DND-41 (cell line): ENCODE measurements around the gene RELA.

Source experiments
- ATAC-seq: fragments of 200-7000 bp; cut with Tn5 transposase; 3 replicates; pipeline ENCODE4 v1.9.1; 2021; ENCODE audit warnings: low read depth; ENCODE audit not compliant: insufficient read depth
- DNase-seq: peaks from one replicate; pipeline ENCODE4 v3.0.0-alpha.2; 2020
- H2AFZ ChIP-seq: 2 replicates; pipeline ENCODE4 v1.6.0; 2012; ENCODE audit warnings: low read depth, low read length
- H3K27ac ChIP-seq: 2 replicates; pipeline ENCODE4 v1.5.1; 2012; ENCODE audit warnings: low read length, inconsistent platforms
- H3K27me3 ChIP-seq: fragments of 200-600 bp; sonication (generic); 2 replicates; pipeline ENCODE4 v1.6.0; 2012; ENCODE audit warnings: low read length, mild to moderate bottlenecking, inconsistent platforms; ENCODE audit not compliant: insufficient read depth, poor library complexity
- H3K36me3 ChIP-seq: 2 replicates; pipeline ENCODE4 v1.5.1; 2012; ENCODE audit warnings: low read length, inconsistent platforms; ENCODE audit not compliant: insufficient read depth
- H3K4me1 ChIP-seq: 2 replicates; pipeline ENCODE4 v1.5.1; 2012; ENCODE audit warnings: mild to moderate bottlenecking, low read length; ENCODE audit not compliant: insufficient read depth
- H3K4me2 ChIP-seq: 2 replicates; pipeline ENCODE4 v1.6.0; 2012; ENCODE audit warnings: mild to moderate bottlenecking, moderate library complexity, low read length, inconsistent platforms; ENCODE audit not compliant: insufficient read depth
- H3K4me3 ChIP-seq, 2 experiments: fragments of 200-600 bp in 1 of 2; shearing (Covaris generic) in 1 of 2; 2 replicates each; pipeline ENCODE4 v1.5.1; 2012 to 2016; ENCODE audit warnings: inconsistent platforms in 2 of 2, low read length in 2 of 2, mild to moderate bottlenecking in 2 of 2, low read depth in 1 of 2, moderate library complexity in 1 of 2
- H3K79me2 ChIP-seq: 2 replicates; pipeline ENCODE4 v1.6.0; 2012; ENCODE audit warnings: low read length, inconsistent platforms; ENCODE audit not compliant: insufficient read depth
- H3K9ac ChIP-seq: 2 replicates; pipeline ENCODE4 v1.6.0; 2012; ENCODE audit warnings: low read depth, mild to moderate bottlenecking, inconsistent platforms, low read length, moderate library complexity
- H3K9me3 ChIP-seq: 2 replicates; pipeline ENCODE4 v1.5.1; 2012; ENCODE audit warnings: low read length, moderate library complexity, mild to moderate bottlenecking, inconsistent platforms; ENCODE audit not compliant: insufficient read depth, severe bottlenecking
- H4K20me1 ChIP-seq: 2 replicates; pipeline ENCODE4 v1.6.0; 2012; ENCODE audit warnings: low read length; ENCODE audit not compliant: insufficient read depth
- EZH2 ChIP-seq: IDR thresholded peaks from 3 replicates; pipeline ENCODE4 v1.6.1; 2012; ENCODE audit warnings: borderline replicate concordance, low read depth, mild to moderate bottlenecking, moderate library complexity, low read length, inconsistent platforms; ENCODE audit not compliant: severe bottlenecking
- TF ChIP-seq, protein P1 (sequence below): IDR thresholded peaks from 2 replicates; pipeline ENCODE4 v1.5.1; 2012; ENCODE audit warnings: borderline replicate concordance, low read length, moderate library complexity, mild to moderate bottlenecking; ENCODE audit not compliant: poor library complexity, severe bottlenecking; ENCODE audit errors: extremely low read depth

The RELA gene

GRCh38 chr11:65662799-65663638 lies at the start of gene RELA:
Gene RELA (minus strand): TSS chr11:65662916. CDS start chr11:65662832, 84 bp downstream.
- Histone ChIP-seq H4K20me1 (peaks cover 35% of the 10 kb centered on the region), H3K79me2 (peaks cover 53% of the 10 kb centered on the region), H3K4me3 (peak within 1 kb of the TSS; percentile 60 to 77), H3K4me2 (peak within 1 kb of the TSS; percentile 98), H3K9ac (peak within 1 kb of the TSS; percentile 83), H3K27me3 (no peaks in the 10 kb centered on the region), H3K36me3 (peaks cover 36% of the 10 kb centered on the region), H2AFZ (peak within 1 kb of the TSS; percentile 77), H3K9me3 (no peaks in the 10 kb centered on the region), H3K27ac (peak within 1 kb of the TSS; percentile 76), H3K4me1 (peaks cover 33% of the 10 kb centered on the region)
- TF ChIP-seq EZH2, result no peak
- TF ChIP-seq, protein P1, sequence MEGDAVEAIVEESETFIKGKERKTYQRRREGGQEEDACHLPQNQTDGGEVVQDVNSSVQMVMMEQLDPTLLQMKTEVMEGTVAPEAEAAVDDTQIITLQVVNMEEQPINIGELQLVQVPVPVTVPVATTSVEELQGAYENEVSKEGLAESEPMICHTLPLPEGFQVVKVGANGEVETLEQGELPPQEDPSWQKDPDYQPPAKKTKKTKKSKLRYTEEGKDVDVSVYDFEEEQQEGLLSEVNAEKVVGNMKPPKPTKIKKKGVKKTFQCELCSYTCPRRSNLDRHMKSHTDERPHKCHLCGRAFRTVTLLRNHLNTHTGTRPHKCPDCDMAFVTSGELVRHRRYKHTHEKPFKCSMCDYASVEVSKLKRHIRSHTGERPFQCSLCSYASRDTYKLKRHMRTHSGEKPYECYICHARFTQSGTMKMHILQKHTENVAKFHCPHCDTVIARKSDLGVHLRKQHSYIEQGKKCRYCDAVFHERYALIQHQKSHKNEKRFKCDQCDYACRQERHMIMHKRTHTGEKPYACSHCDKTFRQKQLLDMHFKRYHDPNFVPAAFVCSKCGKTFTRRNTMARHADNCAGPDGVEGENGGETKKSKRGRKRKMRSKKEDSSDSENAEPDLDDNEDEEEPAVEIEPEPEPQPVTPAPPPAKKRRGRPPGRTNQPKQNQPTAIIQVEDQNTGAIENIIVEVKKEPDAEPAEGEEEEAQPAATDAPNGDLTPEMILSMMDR, result no peak
- DNase-seq (peak; percentile 89), ATAC-seq (peak; percentile 90)

DNA sequence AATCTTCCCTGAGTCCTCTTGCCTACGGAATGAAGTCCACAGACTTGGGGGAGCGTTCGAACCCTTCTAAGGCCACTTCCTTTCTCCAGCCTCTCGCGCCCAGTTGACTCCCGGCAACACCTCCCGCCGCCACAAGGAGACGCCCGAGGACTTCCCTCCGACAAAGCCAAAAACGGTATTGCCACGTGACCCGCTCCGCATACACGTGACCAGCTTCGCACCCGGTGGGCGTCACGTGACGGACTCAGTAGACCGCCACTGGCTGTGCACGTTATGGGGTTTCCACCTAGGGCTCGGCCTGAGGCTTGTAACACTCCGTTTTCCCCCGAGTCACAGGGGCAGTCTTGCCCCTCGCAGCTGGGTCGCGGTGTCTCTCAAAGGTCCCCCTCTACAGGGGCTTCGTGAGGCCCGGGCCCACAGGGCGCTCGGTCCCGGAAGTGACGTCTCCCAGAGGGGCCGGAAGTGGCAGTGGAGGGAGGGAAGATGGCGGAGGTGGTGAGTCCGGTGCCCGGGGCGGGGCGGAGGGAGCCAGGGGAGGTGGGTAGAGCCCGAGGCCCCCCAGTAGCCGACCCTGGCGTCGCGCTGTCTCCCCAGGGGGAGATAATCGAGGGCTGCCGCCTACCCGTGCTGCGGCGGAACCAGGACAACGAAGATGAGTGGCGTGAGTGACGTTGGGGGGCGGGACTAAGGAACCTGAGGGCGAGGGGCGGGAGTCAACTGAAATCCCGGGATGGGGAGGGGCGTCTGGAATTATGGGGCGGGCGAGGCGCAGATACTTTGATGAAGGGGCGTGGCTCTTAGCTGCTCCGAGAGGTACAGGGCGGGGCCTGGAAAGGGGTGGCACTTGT lies 49.3 kb upstream of the RELA start, which contains the start of gene KAT5:
Gene KAT5, plus strand, starts transcription at position 468 of the 848 bp plus-strand sequence. Its CDS starts 16 bp downstream, at position 484.
- no peaks in the 10 kb centered on the region for H3K27me3 ChIP-seq
- peak; percentile 83 for ATAC-seq
- H4K20me1 ChIP-seq, result peaks cover 18% of the 10 kb centered on the region
- H3K9me3 ChIP-seq, result no peaks in the 10 kb centered on the region
- peak within 1 kb of the TSS; percentile 85 for H2AFZ ChIP-seq
- H3K4me3 ChIP-seq, result peak within 1 kb of the TSS; percentile 47 to 60
- no peak for TF ChIP-seq EZH2
- TF ChIP-seq, protein P1, result peak; percentile 98
- H3K27ac ChIP-seq, result peak within 1 kb of the TSS; percentile 92
- peaks cover 48% of the 10 kb centered on the region for H3K4me1 ChIP-seq
- H3K36me3 ChIP-seq, result peaks cover 42% of the 10 kb centered on the region
- DNase-seq, result peak; percentile 98
- H3K79me2 ChIP-seq, result peaks cover 35% of the 10 kb centered on the region
- peak within 1 kb of the TSS; percentile 73 for H3K9ac ChIP-seq
- peak within 1 kb of the TSS; percentile 99 for H3K4me2 ChIP-seq

DNA sequence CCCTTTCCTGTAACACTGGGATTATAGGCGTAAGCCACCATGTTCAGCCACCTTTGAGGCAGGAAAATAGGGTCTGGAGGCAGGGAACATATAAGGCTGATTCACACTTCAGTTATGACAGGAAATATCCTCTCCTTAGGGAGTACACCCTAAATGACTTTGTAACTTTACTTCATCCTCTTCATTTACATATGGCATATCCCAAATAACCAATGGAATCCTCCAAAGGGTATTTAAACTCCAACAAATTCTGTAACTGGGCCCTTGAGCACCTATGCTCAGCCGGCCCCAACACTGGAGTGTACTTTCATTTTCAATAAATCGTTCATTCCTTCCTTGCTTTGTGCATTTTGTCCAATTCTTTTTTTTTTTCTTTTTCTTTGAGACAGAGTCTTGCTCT lies 47.7 kb upstream of the RELA start:
- no peak overlapping the region for H3K27ac ChIP-seq
- peaks cover 10% of the 10 kb centered on the region for H4K20me1 ChIP-seq
- peak overlapping the region; percentile 99; the same call in 1 of the 2 replicates for H3K4me2 ChIP-seq
- H3K4me1 ChIP-seq, result peaks cover 46% of the 10 kb centered on the region
- peaks cover 28% of the 10 kb centered on the region for H3K79me2 ChIP-seq
- H3K27me3 ChIP-seq, result no peaks in the 10 kb centered on the region
- H3K4me3 ChIP-seq, result no peak overlapping the region
- ATAC-seq (no peak), DNase-seq (no peak)
- H3K36me3 ChIP-seq, result peaks cover 28% of the 10 kb centered on the region
- TF ChIP-seq EZH2, result no peak
- TF ChIP-seq, protein P1, result no peak
- peak overlapping the region; percentile 73; the same call in 1 of the 2 replicates for H3K9ac ChIP-seq
- H3K9me3 ChIP-seq, result no peaks in the 10 kb centered on the region
- H2AFZ ChIP-seq, result no peak overlapping the region
